Trophoblast cell (in vitro differentiated cells and primary cell): ENCODE results near the gene RSRP1.
"Not testable (repeated sequence)": the region's sequence is repeated elsewhere in the genome, so short reads cannot be mapped to it uniquely, and the experiment has no call there.

ENCODE experiments used
- DNase-seq, 2 donors: peaks; one replicate each; pipeline ENCODE4 v3.0.0-alpha.2; 2016
- H2AFZ ChIP-seq: 2 replicates; pipeline ENCODE4 v1.6.1; 2013; ENCODE audit warnings: low read length, moderate library complexity, mild to moderate bottlenecking; ENCODE audit not compliant: insufficient read depth, poor library complexity
- H2AK5ac ChIP-seq: 2 replicates; pipeline ENCODE4 v1.6.1; 2013; ENCODE audit warnings: mild to moderate bottlenecking, low read length
- H2BK120ac ChIP-seq: 2 replicates; pipeline ENCODE4 v1.6.1; 2013; ENCODE audit warnings: low read length, mild to moderate bottlenecking, moderate library complexity; ENCODE audit not compliant: insufficient read depth, poor library complexity
- H2BK12ac ChIP-seq: 2 replicates; pipeline ENCODE4 v1.6.1; 2013; ENCODE audit warnings: mild to moderate bottlenecking, low read length, moderate library complexity
- H2BK5ac ChIP-seq: 2 replicates; pipeline ENCODE4 v1.6.1; 2013; ENCODE audit warnings: low read length, low read depth, moderate library complexity, mild to moderate bottlenecking; ENCODE audit not compliant: poor library complexity
- H3K14ac ChIP-seq: 2 replicates; pipeline ENCODE4 v1.6.1; 2013; ENCODE audit warnings: mild to moderate bottlenecking, low read length
- H3K18ac ChIP-seq: 2 replicates; pipeline ENCODE4 v1.6.1; 2013; ENCODE audit warnings: mild to moderate bottlenecking, low read length
- H3K23ac ChIP-seq: 2 replicates; pipeline ENCODE4 v1.6.1; 2013; ENCODE audit warnings: low read length
- H3K27ac ChIP-seq: 2 replicates; pipeline ENCODE4 v1.5.1; 2013; ENCODE audit warnings: low read depth, mild to moderate bottlenecking, inconsistent platforms, low read length, moderate library complexity
- H3K27me3 ChIP-seq: 2 replicates; pipeline ENCODE4 v1.6.1; 2013; ENCODE audit warnings: inconsistent platforms, mild to moderate bottlenecking, low read length, moderate library complexity; ENCODE audit not compliant: insufficient read depth
- H3K36me3 ChIP-seq, 2 experiments: 1 replicate in 1 of 2; 2 replicates in 1 of 2; pipeline ENCODE4 v1.6.1; 2013; ENCODE audit warnings: low read length in 2 of 2, mild to moderate bottlenecking in 2 of 2, moderate library complexity in 1 of 2; ENCODE audit not compliant: insufficient read depth in 2 of 2, control insufficient read depth in 1 of 2
- H3K4ac ChIP-seq: 2 replicates; pipeline ENCODE4 v1.6.1; 2013; ENCODE audit warnings: low read depth, mild to moderate bottlenecking, low read length, moderate library complexity
- H3K4me1 ChIP-seq, 2 experiments: 1 replicate in 1 of 2; 2 replicates in 1 of 2; pipeline ENCODE4 v1.6.1; 2013; ENCODE audit warnings: low read length in 2 of 2, mild to moderate bottlenecking in 2 of 2, moderate library complexity in 1 of 2; ENCODE audit not compliant: insufficient read depth in 2 of 2, control insufficient read depth in 1 of 2
- H3K4me2 ChIP-seq: 2 replicates; pipeline ENCODE4 v1.6.1; 2013; ENCODE audit warnings: inconsistent platforms, mild to moderate bottlenecking, low read length, moderate library complexity
- H3K4me3 ChIP-seq: 2 replicates; pipeline ENCODE4 v1.5.1; 2013; ENCODE audit warnings: mild to moderate bottlenecking, low read depth, low read length, inconsistent platforms
- H3K79me1 ChIP-seq: one replicate; pipeline ENCODE4 v1.6.1; 2013; ENCODE audit warnings: low read length
- H3K79me2 ChIP-seq: 2 replicates; pipeline ENCODE4 v1.6.1; 2013; ENCODE audit warnings: low read length, mild to moderate bottlenecking; ENCODE audit not compliant: control insufficient read depth, insufficient read depth, poor library complexity
- H3K9ac ChIP-seq: 2 replicates; pipeline ENCODE4 v1.6.1; 2013; ENCODE audit warnings: mild to moderate bottlenecking, low read length
- H3K9me3 ChIP-seq: 2 replicates; pipeline ENCODE4 v1.6.1; 2013; ENCODE audit warnings: low read depth, mild to moderate bottlenecking, control low read depth, inconsistent platforms, low read length; ENCODE audit not compliant: insufficient read depth
- H4K12ac ChIP-seq: 2 replicates; pipeline ENCODE4 v1.6.1; 2013; ENCODE audit warnings: low read depth, mild to moderate bottlenecking, low read length, moderate library complexity
- H4K8ac ChIP-seq: 2 replicates; pipeline ENCODE4 v1.6.1; 2013; ENCODE audit warnings: low read depth, mild to moderate bottlenecking, low read length, moderate library complexity
- H4K91ac ChIP-seq: one replicate; pipeline ENCODE4 v1.6.1; 2013; ENCODE audit warnings: low read depth, mild to moderate bottlenecking, low read length, moderate library complexity
- whole genome bisulfite sequencing: extraction: QIAGEN DNeasy Blood & Tissue Kit; methylation state at CpG from one replicate; pipeline ENCODE4 v1.1.7; 2013; ENCODE audit warnings: missing lambda C conversion rate; ENCODE audit not compliant: insufficient read length, insufficient coverage; ENCODE audit errors: extremely low coverage; 5-methylcytosine and 5-hydroxymethylcytosine counted together

The RSRP1 gene

GRCh38 chr1:25266554-25267287 is 19.5 kb upstream of the RSRP1 start:
- not testable (repeated sequence) for H3K79me2 ChIP-seq, H3K4ac ChIP-seq, H4K91ac ChIP-seq, H2BK5ac ChIP-seq, H3K4me1 ChIP-seq, H3K9me3 ChIP-seq, H3K23ac ChIP-seq, H2AK5ac ChIP-seq, H4K8ac ChIP-seq, H3K14ac ChIP-seq, H4K12ac ChIP-seq, H3K18ac ChIP-seq, H2AFZ ChIP-seq, H3K27ac ChIP-seq, H2BK12ac ChIP-seq, H3K79me1 ChIP-seq, H2BK120ac ChIP-seq, H3K27me3 ChIP-seq, H3K36me3 ChIP-seq
- Histone ChIP-seq H3K4me2 (peak overlapping the region; percentile 89), H3K4me3 (peak overlapping the region; percentile 77), H3K9ac (peak overlapping the region; percentile 79)
- DNase-seq, result peak in 1 of 2 donors; percentile 3
- WGBS, result no CpG with 5 or more reads among the region's 45 CpGs

- not testable (repeated sequence) for DNase-seq, H2BK12ac ChIP-seq, H3K36me3 ChIP-seq, H3K27ac ChIP-seq, H3K79me1 ChIP-seq, H4K91ac ChIP-seq, H2AK5ac ChIP-seq, H3K4me2 ChIP-seq, H3K4me3 ChIP-seq, H3K79me2 ChIP-seq, H3K14ac ChIP-seq, H3K23ac ChIP-seq, H2AFZ ChIP-seq, H2BK5ac ChIP-seq, H2BK120ac ChIP-seq, H3K9ac ChIP-seq, H3K18ac ChIP-seq, H4K8ac ChIP-seq, H3K4me1 ChIP-seq, H3K9me3 ChIP-seq, H3K4ac ChIP-seq, H4K12ac ChIP-seq, H3K27me3 ChIP-seq
- no CpG with 5 or more reads among the region's 3 CpGs for WGBS
These were observed 13.1 kb upstream of the RSRP1 start for GRCh38 chr1:25260336-25260735.

GRCh38 chr1:25259813-25260212 is 12.6 kb upstream of the RSRP1 start:
- H3K9ac ChIP-seq, H3K9me3 ChIP-seq, H2BK120ac ChIP-seq, H2BK12ac ChIP-seq, H3K23ac ChIP-seq, H4K12ac ChIP-seq, H3K14ac ChIP-seq, DNase-seq, H2BK5ac ChIP-seq, H2AFZ ChIP-seq, H3K4me1 ChIP-seq, H3K79me1 ChIP-seq, H2AK5ac ChIP-seq, H3K36me3 ChIP-seq, H4K91ac ChIP-seq, H3K27ac ChIP-seq, H3K18ac ChIP-seq, H3K4me3 ChIP-seq, H3K4ac ChIP-seq, H3K79me2 ChIP-seq, H4K8ac ChIP-seq, H3K27me3 ChIP-seq, H3K4me2 ChIP-seq: not testable (repeated sequence)
- no CpG with 5 or more reads among the region's 7 CpGs for WGBS

GRCh38 chr1:25257196-25257595 is 9.9 kb upstream of the RSRP1 start:
- Histone ChIP-seq H3K9me3 (no peaks in the 10 kb centered on the region), H3K14ac (no peak overlapping the region), H3K9ac (no peak overlapping the region), H3K36me3 (no peaks in the 10 kb centered on the region), H3K23ac (no peak overlapping the region), H3K18ac (no peak overlapping the region), H3K4ac (no peak overlapping the region), H4K91ac (no peak overlapping the region), H3K27ac (no peak overlapping the region), H2BK5ac (no peak overlapping the region), H3K27me3 (no peaks in the 10 kb centered on the region), H2BK12ac (no peak overlapping the region), H2BK120ac (no peak overlapping the region), H4K12ac (no peak overlapping the region), H3K4me2 (no peak overlapping the region), H2AFZ (no peak overlapping the region), H3K79me2 (no peaks in the 10 kb centered on the region), H3K79me1 (no peaks in the 10 kb centered on the region), H2AK5ac (no peak overlapping the region), H3K4me3 (no peak overlapping the region), H4K8ac (no peak overlapping the region), H3K4me1 (no peaks in the 10 kb centered on the region)
- no CpG with 5 or more reads among the region's 1 CpG for WGBS
- no peak for DNase-seq
